ENCODE data around the gene GCG.
A peak's percentile ranks its signal among the peaks of the same experiment; 100 is the strongest.

The GCG gene

GRCh38 chr2:162126111-162126519, 25.9 kb downstream of the GCG start:
- peaks cover 23% of the 10 kb centered on the region for H3K27me3 Mint-ChIP-seq (ENCODE audit: low read depth)
- H3K27ac Mint-ChIP-seq = no peak overlapping the region
- peak overlapping the region; percentile 11 for H3K4me3 Mint-ChIP-seq
- H3K36me3 Mint-ChIP-seq (ENCODE audit: low read depth) = no peaks in the 10 kb centered on the region
- H3K4me1 Mint-ChIP-seq (ENCODE audit: low read depth) = peaks cover 28% of the 10 kb centered on the region
- DNase-seq (ENCODE audit: low spot score) = no peak
- H3K9me3 Mint-ChIP-seq = no peaks in the 10 kb centered on the region

DNA sequence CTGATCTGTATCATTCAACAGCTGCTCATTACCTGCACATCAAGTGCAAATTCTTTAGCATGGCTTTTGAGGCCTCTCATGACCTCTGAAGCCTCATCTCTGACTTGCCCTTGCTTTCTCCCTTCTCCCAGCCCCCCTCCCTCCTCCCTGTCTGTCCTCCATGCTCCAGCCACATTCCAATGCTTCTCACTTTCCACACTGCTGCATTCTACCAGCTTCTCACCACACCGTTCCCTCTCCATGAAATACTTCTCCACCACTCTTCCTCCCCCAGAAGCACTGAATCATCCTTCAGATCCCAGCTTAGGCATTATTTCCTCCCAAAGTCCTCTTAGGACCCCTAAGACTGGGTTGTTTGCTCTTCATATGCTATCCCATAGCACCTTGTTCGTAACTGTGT, 26.9 kb downstream of the GCG start:
- no peak overlapping the region for H3K27ac Mint-ChIP-seq

DNA sequence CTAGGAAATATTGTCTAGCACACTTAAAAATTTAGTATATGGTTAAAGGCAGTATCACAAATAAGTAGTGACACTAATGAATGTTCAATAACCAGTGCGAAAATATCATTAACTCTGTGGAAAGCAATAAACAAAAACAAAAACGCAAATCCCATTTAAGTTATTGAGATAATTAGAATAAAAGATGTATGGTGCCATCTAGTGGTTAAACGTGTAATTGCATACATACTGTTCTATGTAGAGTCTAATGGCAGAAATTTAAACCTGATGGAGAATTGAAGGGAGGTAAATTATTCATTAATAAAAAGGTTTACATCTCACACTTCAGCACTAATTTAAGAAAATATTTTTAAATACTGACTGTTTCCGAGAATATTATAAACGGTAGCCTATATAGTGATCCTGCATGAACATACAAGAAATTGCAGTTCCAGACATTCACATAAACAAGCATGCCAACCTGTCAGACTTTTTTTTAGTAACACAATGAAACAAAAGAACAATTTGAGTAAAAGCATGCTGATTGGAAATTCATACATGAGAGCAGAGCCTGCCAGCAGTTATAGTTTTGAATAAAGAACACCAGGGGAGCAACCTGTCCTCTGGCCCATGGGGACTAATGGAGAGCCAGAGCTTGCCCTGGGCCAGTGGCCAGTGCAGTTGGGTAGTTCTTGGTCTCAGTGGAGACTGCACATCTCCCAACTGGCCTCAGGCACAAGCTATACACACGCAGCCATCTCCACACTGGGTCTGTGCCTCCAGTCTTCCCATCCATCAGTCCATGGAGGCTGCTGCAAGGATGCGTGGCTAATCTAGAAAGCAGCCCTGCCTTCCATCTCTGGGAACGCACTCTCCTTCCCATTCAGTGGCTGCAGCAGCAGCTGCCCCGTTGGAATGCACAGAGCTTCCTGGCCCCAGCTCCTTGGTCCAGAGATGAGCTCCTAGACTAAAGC, 28.0 kb downstream of the GCG start:
- Mint-ChIP-seq H3K27me3 (ENCODE audit: low read depth) (peaks cover 8% of the 10 kb centered on the region), H3K9me3 (no peaks in the 10 kb centered on the region), H3K4me1 (ENCODE audit: low read depth) (peaks cover 25% of the 10 kb centered on the region), H3K4me3 (no peak overlapping the region), H3K27ac (no peak overlapping the region), H3K36me3 (ENCODE audit: low read depth) (no peaks in the 10 kb centered on the region)
- DNase-seq (ENCODE audit: low spot score) = no peak

More for the DNA sequence above, 26.9 kb downstream of the GCG start:
- Mint-ChIP-seq H3K9me3 (no peaks in the 10 kb centered on the region), H3K4me3 (no peak overlapping the region), H3K4me1 (ENCODE audit: low read depth) (peaks cover 28% of the 10 kb centered on the region), H3K36me3 (ENCODE audit: low read depth) (no peaks in the 10 kb centered on the region), H3K27me3 (ENCODE audit: low read depth) (peaks cover 18% of the 10 kb centered on the region)
- no peak for DNase-seq (ENCODE audit: low spot score)

- H3K4me3 Mint-ChIP-seq = no peak overlapping the region
- H3K4me1 Mint-ChIP-seq (ENCODE audit: low read depth) = peaks cover 16% of the 10 kb centered on the region
- H3K27me3 Mint-ChIP-seq (ENCODE audit: low read depth) = no peaks in the 10 kb centered on the region
- no peak overlapping the region for H3K27ac Mint-ChIP-seq
- peaks cover 12% of the 10 kb centered on the region for H3K36me3 Mint-ChIP-seq (ENCODE audit: low read depth)
- DNase-seq (ENCODE audit: low spot score) = no peak
- peaks cover 28% of the 10 kb centered on the region for H3K9me3 Mint-ChIP-seq
These were observed 33.6 kb downstream of the GCG start for GRCh38 chr2:162118166-162119031.

DNA sequence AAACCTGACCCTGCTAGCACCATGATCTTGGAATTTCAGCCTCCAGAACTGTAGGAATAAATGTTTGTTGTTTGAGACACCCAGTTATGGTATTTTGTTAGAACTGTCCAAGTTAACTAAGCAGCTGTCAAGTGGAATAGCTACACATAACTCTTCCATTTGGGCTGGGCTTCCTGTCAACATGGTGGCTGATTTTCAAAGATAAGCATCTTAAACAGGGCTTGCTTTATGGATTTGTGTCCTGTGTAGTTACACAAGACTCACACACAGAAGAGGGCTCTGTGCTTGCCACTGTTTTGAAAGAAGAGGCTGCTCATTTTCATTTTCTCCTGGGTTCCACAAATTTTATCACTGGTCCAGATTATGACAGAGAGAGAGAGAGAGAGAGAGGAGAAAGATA, 35.7 kb downstream of the GCG start:
- peaks cover 12% of the 10 kb centered on the region for H3K36me3 Mint-ChIP-seq (ENCODE audit: low read depth)
- H3K4me3 Mint-ChIP-seq = no peak overlapping the region
- H3K9me3 Mint-ChIP-seq = peaks cover 28% of the 10 kb centered on the region
- H3K27ac Mint-ChIP-seq = no peak overlapping the region
- no peak for DNase-seq (ENCODE audit: low spot score)
- peaks cover 18% of the 10 kb centered on the region for H3K4me1 Mint-ChIP-seq (ENCODE audit: low read depth)
- H3K27me3 Mint-ChIP-seq (ENCODE audit: low read depth) = no peaks in the 10 kb centered on the region

- peaks cover 28% of the 10 kb centered on the region for H3K9me3 Mint-ChIP-seq
- no peak overlapping the region for H3K27ac Mint-ChIP-seq
- no peak overlapping the region for H3K4me3 Mint-ChIP-seq
- DNase-seq (ENCODE audit: low spot score) = no peak
- H3K4me1 Mint-ChIP-seq (ENCODE audit: low read depth) = peaks cover 18% of the 10 kb centered on the region
- H3K27me3 Mint-ChIP-seq (ENCODE audit: low read depth) = no peaks in the 10 kb centered on the region
- peaks cover 12% of the 10 kb centered on the region for H3K36me3 Mint-ChIP-seq (ENCODE audit: low read depth)
These were observed 37.0 kb downstream of the GCG start for GRCh38 chr2:162115076-162115475.

DNA sequence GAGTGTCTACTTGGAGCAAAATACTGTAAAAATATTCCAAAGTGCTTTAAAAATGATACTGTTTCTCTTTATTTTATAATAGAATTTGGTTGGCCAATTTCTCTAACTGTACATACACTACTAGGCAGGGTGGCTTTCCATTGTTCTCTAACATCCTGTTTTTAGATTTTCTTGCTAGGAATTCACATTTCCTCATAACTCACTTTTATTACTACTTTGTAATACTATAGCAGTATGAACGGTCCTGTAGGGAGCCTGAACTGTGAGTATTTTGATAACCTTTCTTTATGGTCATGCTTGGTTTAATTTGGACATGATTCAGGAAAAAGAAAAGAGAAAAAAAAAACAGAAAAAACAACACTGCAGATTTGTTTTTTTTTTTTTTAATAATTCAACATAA, 37.8 kb downstream of the GCG start:
- Mint-ChIP-seq H3K27ac (no peak overlapping the region), H3K4me1 (ENCODE audit: low read depth) (peaks cover 18% of the 10 kb centered on the region), H3K9me3 (peaks cover 28% of the 10 kb centered on the region), H3K36me3 (ENCODE audit: low read depth) (peaks cover 12% of the 10 kb centered on the region), H3K27me3 (ENCODE audit: low read depth) (no peaks in the 10 kb centered on the region), H3K4me3 (no peak overlapping the region)
- no peak for DNase-seq (ENCODE audit: low spot score)

DNA sequence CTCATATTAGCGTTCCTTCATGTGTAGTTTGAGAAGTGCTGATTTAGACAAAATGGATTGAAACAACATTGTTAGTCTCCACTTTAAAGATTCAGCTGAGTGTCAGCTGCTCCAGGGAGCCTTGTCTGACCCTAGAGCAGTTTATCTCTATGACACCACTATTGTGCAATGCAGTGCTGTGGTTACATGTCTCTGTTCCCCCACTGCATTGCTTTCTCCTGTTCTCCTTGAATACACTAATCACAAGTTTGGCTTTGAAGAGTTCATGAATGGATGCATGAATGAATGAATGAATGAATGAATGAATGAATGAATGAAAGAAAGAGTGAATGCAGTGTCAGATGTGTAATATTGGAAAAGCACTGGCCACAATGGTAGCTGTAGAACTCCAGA, 38.3 kb downstream of the GCG start:
- Mint-ChIP-seq H3K4me1 (ENCODE audit: low read depth) (peaks cover 18% of the 10 kb centered on the region), H3K27me3 (ENCODE audit: low read depth) (no peaks in the 10 kb centered on the region), H3K27ac (no peak overlapping the region), H3K9me3 (peaks cover 28% of the 10 kb centered on the region), H3K4me3 (no peak overlapping the region), H3K36me3 (ENCODE audit: low read depth) (peaks cover 12% of the 10 kb centered on the region)
- DNase-seq (ENCODE audit: low spot score) = no peak

DNA sequence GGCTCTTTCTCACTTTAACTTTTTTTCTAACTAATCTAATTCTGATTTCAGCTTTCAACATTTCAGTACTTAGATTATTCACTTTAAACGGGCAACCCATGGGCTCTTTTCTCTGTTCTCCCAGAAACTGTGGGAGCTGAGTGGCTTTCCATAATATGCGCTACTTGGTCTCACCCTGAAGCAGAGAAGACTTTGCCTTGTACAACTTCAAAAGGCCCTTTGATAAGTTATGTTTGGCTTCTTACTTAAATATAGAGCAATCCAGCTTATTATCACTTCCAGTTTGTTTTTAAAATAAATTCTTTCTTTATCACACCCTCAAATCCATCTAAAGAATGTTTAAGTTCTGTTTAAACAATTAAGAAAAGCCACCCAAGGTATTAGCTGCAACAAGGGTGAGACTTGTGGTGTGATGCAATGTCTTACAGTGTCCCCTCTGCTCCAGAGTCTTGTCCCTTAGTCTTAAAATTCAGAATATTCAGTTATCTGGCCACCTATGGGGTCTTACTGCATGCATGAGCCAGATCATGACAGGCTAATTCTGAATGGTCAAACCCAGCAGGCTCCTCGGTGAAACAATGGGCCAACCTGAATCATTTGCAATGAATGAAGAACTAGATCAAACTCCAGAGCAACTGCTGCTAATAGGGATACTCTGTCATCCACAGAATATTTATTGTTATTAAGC, 38.8 kb downstream of the GCG start:
- H3K4me1 Mint-ChIP-seq (ENCODE audit: low read depth) = peaks cover 15% of the 10 kb centered on the region
- H3K36me3 Mint-ChIP-seq (ENCODE audit: low read depth) = peaks cover 12% of the 10 kb centered on the region
- H3K27ac Mint-ChIP-seq = no peak overlapping the region
- H3K9me3 Mint-ChIP-seq = peaks cover 28% of the 10 kb centered on the region
- DNase-seq (ENCODE audit: low spot score) = no peak
- no peaks in the 10 kb centered on the region for H3K27me3 Mint-ChIP-seq (ENCODE audit: low read depth)
- no peak overlapping the region for H3K4me3 Mint-ChIP-seq

- H3K4me1 Mint-ChIP-seq (ENCODE audit: low read depth) = peaks cover 17% of the 10 kb centered on the region
- no peak overlapping the region for H3K27ac Mint-ChIP-seq
- peaks cover 12% of the 10 kb centered on the region for H3K36me3 Mint-ChIP-seq (ENCODE audit: low read depth)
- no peak overlapping the region for H3K4me3 Mint-ChIP-seq
- peaks cover 28% of the 10 kb centered on the region for H3K9me3 Mint-ChIP-seq
- no peak for DNase-seq (ENCODE audit: low spot score)
- H3K27me3 Mint-ChIP-seq (ENCODE audit: low read depth) = no peaks in the 10 kb centered on the region
These were observed 39.8 kb downstream of the GCG start for GRCh38 chr2:162111958-162112850.

GRCh38 chr2:162107361-162107901, 44.6 kb downstream of the GCG start:
- no peak overlapping the region for H3K4me3 Mint-ChIP-seq
- H3K4me1 Mint-ChIP-seq (ENCODE audit: low read depth) = peaks cover 7% of the 10 kb centered on the region
- no peak overlapping the region for H3K27ac Mint-ChIP-seq
- no peaks in the 10 kb centered on the region for H3K36me3 Mint-ChIP-seq (ENCODE audit: low read depth)
- H3K27me3 Mint-ChIP-seq (ENCODE audit: low read depth) = peaks cover 2% of the 10 kb centered on the region
- H3K9me3 Mint-ChIP-seq = no peaks in the 10 kb centered on the region
- DNase-seq (ENCODE audit: low spot score) = no peak

GRCh38 chr2:162106746-162107145, 45.3 kb downstream of the GCG start:
- Mint-ChIP-seq H3K9me3 (no peaks in the 10 kb centered on the region), H3K27ac (no peak overlapping the region), H3K27me3 (ENCODE audit: low read depth) (peaks cover 2% of the 10 kb centered on the region), H3K36me3 (ENCODE audit: low read depth) (no peaks in the 10 kb centered on the region), H3K4me1 (ENCODE audit: low read depth) (peaks cover 6% of the 10 kb centered on the region), H3K4me3 (no peak overlapping the region)
- DNase-seq (ENCODE audit: low spot score) = no peak

DNA sequence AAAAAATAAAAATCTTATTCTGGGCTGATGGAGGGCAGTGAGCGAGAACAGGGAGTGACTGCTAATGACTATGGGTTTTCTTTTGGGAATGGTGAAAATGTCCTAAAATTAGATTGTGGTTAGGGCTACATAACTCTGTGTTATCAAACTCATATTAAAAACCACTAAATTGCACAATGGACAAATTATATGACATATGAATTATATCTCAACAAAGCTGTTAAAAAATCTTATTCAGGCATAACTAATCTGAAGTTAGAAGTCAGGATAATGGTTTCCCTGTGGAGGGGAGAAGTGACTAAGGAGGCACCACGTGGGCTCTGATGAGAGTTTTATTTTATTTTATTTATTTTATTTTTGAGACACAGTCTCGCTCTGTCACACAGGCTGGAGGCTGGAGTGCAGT, 45.9 kb downstream of the GCG start:
- H3K4me1 Mint-ChIP-seq (ENCODE audit: low read depth) = peaks cover 4% of the 10 kb centered on the region
- no peak overlapping the region for H3K27ac Mint-ChIP-seq
- H3K4me3 Mint-ChIP-seq = no peak overlapping the region
- DNase-seq (ENCODE audit: low spot score) = no peak
- H3K9me3 Mint-ChIP-seq = no peaks in the 10 kb centered on the region
- H3K36me3 Mint-ChIP-seq (ENCODE audit: low read depth) = no peaks in the 10 kb centered on the region
- peaks cover 2% of the 10 kb centered on the region for H3K27me3 Mint-ChIP-seq (ENCODE audit: low read depth)
